Sigmoid colon (tissue), 7 donors: ENCODE results near the gene HIPK4. TPM values are rescaled to one million over a fixed set of nuclear protein-coding genes. Genes with fewer than 3 reads are reported as not detected.
A peak's percentile ranks its signal among the peaks of the same experiment; 100 is the strongest.

Source experiments
- DNase-seq: peaks from one replicate; pipeline ENCODE4 v3.0.0-alpha.2; 2019
- H3K27ac ChIP-seq, 4 donors: fragments of 200-600 bp; sonication (generic); one replicate each; pipeline ENCODE4 v1.5.1; 2016 to 2019; ENCODE audit warnings: mild to moderate bottlenecking in 1 of 4
- H3K27me3 ChIP-seq, 3 donors: fragments of 200-600 bp; sonication (generic); one replicate each; pipeline ENCODE4 v1.5.1; 2019; ENCODE audit warnings: mild to moderate bottlenecking in 1 of 3
- H3K36me3 ChIP-seq, 4 donors: fragments of 200-600 bp; sonication (generic); one replicate each; pipeline ENCODE4 v1.5.1; 2016 to 2019
- H3K4me1 ChIP-seq, 4 donors: fragments of 200-600 bp; sonication (generic); one replicate each; pipeline ENCODE4 v1.5.1; 2017 to 2019
- H3K4me3 ChIP-seq, 4 donors: fragments of 200-600 bp; sonication (generic); one replicate each; pipeline ENCODE4 v1.5.1; 2017 to 2019; ENCODE audit warnings: mild to moderate bottlenecking in 2 of 4, moderate library complexity in 1 of 4
- H3K9me3 ChIP-seq, 4 donors: fragments of 200-600 bp in 3 of 4; sonication (generic) in 3 of 4; one replicate each; pipeline versions ENCODE4 v1.5.1 to v1.6.1; 2013 to 2019
- CTCF ChIP-seq, 4 experiments: fragments of 450-650 bp in 3 of 4; fragments of 200-600 bp in 1 of 4; IDR thresholded peaks; one replicate each; pipeline ENCODE4 v1.5.1; 2016 to 2019; ENCODE audit warnings: antibody characterized with exemption in 4 of 4, mild to moderate bottlenecking in 3 of 4, moderate library complexity in 2 of 4
- EP300 ChIP-seq, 4 donors: sonication (generic); formaldehyde crosslinking; IDR thresholded peaks; one replicate each; pipeline ENCODE4 v1.6.1; 2017; ENCODE audit warnings: antibody characterized with exemption in 4 of 4
- POLR2A ChIP-seq, 2 donors: fragments of 450-650 bp; IDR thresholded peaks; one replicate each; pipeline ENCODE4 v1.6.1; 2016; ENCODE audit warnings: antibody characterized with exemption in 2 of 2, mild to moderate bottlenecking in 2 of 2, moderate library complexity in 2 of 2
- POLR2AphosphoS5 ChIP-seq, 4 donors: sonication (generic); formaldehyde crosslinking; IDR thresholded peaks; one replicate each; pipeline ENCODE4 v1.6.1; 2017; ENCODE audit warnings: antibody characterized with exemption in 4 of 4
- WGBS, 2 donors: extraction: QIAGEN DNeasy Blood & Tissue Kit; methylation state at CpG; one replicate each; pipeline ENCODE4 v1.1.7; 2013; 5-methylcytosine and 5-hydroxymethylcytosine counted together
- intact Hi-C: fragments of 100-400 bp; cut with DNase I; formaldehyde crosslinking; loops from one replicate; pipeline ENCODE4 v1.15.1; 2023
- polyA plus RNA-seq, 3 donors: library from polyadenylated mRNA; stranded (reverse); fragments of 200-250 nt; gene quantifications; one replicate each; pipeline ENCODE4 v1.2.3, GENCODE V29; 2013
- total RNA-seq, 4 donors: library from RNA; depleted of rRNA; stranded (reverse); fragments of >200 nt; gene quantifications; one replicate each; pipeline ENCODE4 v1.1.0, GENCODE V29; 2016
- donor health status: healthy with polysubstance abuse.
- donor health status: Bipolar disorder and iron deficiency.
- donor health status: healthy.

HIPK4 gene
- total and polyA plus RNA-seq, 7 donors = 0.06 to 0.36 (median 0.14) TPM; not detected in 4

GRCh38 chr19:40425450-40426287, 35.7 kb upstream of the HIPK4 start, which contains the start of gene SERTAD1:
Gene SERTAD1, minus strand, starts transcription at chr19:40425992. Its CDS starts 2,446 bp downstream, at chr19:40423546.
- no peak for TF ChIP-seq EP300 (IDR thresholded peaks at IDR 0.05)
- peak; percentile 64 to 93 (median 88) for TF ChIP-seq CTCF (IDR thresholded peaks at IDR 0.05)
- TF ChIP-seq POLR2AphosphoS5 (IDR thresholded peaks at IDR 0.05) = peak; percentile 98 to 99 (median 99)
- TF ChIP-seq POLR2A (IDR thresholded peaks at IDR 0.05) = peak; percentile 94 to 98
- Histone ChIP-seq H3K4me1 (peaks cover 0 to 47% (median 37%) of the 10 kb centered on the region in 4 donors), H3K27me3 (no peaks in the 10 kb centered on the region), H3K9me3 (no peaks in the 10 kb centered on the region), H3K36me3 (peaks cover 6 to 12% (median 9%) of the 10 kb centered on the region in 4 donors), H3K27ac (peak within 1 kb of the TSS; percentile 95 to 100 (median 99)), H3K4me3 (peak within 1 kb of the TSS; percentile 61 to 98 (median 86))
- intact Hi-C loops = loop anchor here (1.0 to 10.0 kb wide), 2 partner anchors 18 to 141 kb away; partner anchors contain the start of gene AKT2
- 0% methylated on average over 75 of the region's 75 CpGs for WGBS, 2 donors
- peak; percentile 100 for DNase-seq

- intact Hi-C loops = loop anchor here (1.0 to 10.0 kb wide), 5 partner anchors 18 to 177 kb away; partner anchors contain the start of genes AKT2, C19orf47, LTBP4 and PLD3
- H3K36me3 ChIP-seq = peaks cover 6 to 12% (median 9%) of the 10 kb centered on the region in 4 donors
- TF ChIP-seq CTCF (IDR thresholded peaks at IDR 0.05) = no peak
- no peak for TF ChIP-seq EP300 (IDR thresholded peaks at IDR 0.05)
- TF ChIP-seq POLR2A (IDR thresholded peaks at IDR 0.05) = no peak
- TF ChIP-seq POLR2AphosphoS5 (IDR thresholded peaks at IDR 0.05) = no peak
- no peaks in the 10 kb centered on the region for H3K27me3 ChIP-seq
- H3K4me1 ChIP-seq = peaks cover 0 to 47% (median 37%) of the 10 kb centered on the region in 4 donors
- 1% methylated on average over 28 of the region's 28 CpGs for WGBS, 2 donors
- H3K9me3 ChIP-seq = no peaks in the 10 kb centered on the region
- H3K27ac ChIP-seq = peak overlapping the region; percentile 95 to 100 (median 99)
- no peak for DNase-seq
- peak overlapping the region; percentile 61 to 98 (median 86) for H3K4me3 ChIP-seq
These were observed 34.9 kb upstream of the HIPK4 start for GRCh38 chr19:40424637-40425449.

GRCh38 chr19:40423938-40424337, 34.0 kb upstream of the HIPK4 start:
- Histone ChIP-seq H3K36me3 (peaks cover 6 to 12% (median 9%) of the 10 kb centered on the region in 4 donors), H3K4me3 (peak overlapping the region in 2 of 4 donors; percentile 74 to 98), H3K4me1 (peaks cover 0 to 47% (median 37%) of the 10 kb centered on the region in 4 donors), H3K27ac (peak overlapping the region; percentile 95 to 100 (median 99)), H3K27me3 (no peaks in the 10 kb centered on the region), H3K9me3 (no peaks in the 10 kb centered on the region)
- 92 to 93% methylated on average over 6 of the region's 6 CpGs for WGBS, 2 donors
- TF ChIP-seq POLR2A (IDR thresholded peaks at IDR 0.05) (no peak), EP300 (IDR thresholded peaks at IDR 0.05) (no peak), CTCF (IDR thresholded peaks at IDR 0.05) (no peak), POLR2AphosphoS5 (IDR thresholded peaks at IDR 0.05) (no peak)
- no peak for DNase-seq
- intact Hi-C loops = loop anchor here (5.0 to 10.0 kb wide), 4 partner anchors 77 to 178 kb away; partner anchors contain the start of genes AKT2, C19orf47, LTBP4 and PLD3

- Histone ChIP-seq H3K9me3 (no peaks in the 10 kb centered on the region), H3K27me3 (no peaks in the 10 kb centered on the region), H3K4me3 (peak overlapping the region in 1 of 4 donors; percentile 12), H3K4me1 (peaks cover 0 to 47% (median 37%) of the 10 kb centered on the region in 4 donors), H3K27ac (peak overlapping the region; percentile 95 to 100 (median 99)), H3K36me3 (peaks cover 6 to 12% (median 9%) of the 10 kb centered on the region in 4 donors)
- TF ChIP-seq POLR2A (IDR thresholded peaks at IDR 0.05) (no peak), POLR2AphosphoS5 (IDR thresholded peaks at IDR 0.05) (no peak), EP300 (IDR thresholded peaks at IDR 0.05) (no peak), CTCF (IDR thresholded peaks at IDR 0.05) (no peak)
- intact Hi-C loops = loop anchor here (5.0 to 10.0 kb wide), 4 partner anchors 76 to 179 kb away; partner anchors contain the start of genes AKT2, C19orf47, LTBP4 and PLD3
- WGBS, 2 donors = 90 to 92% methylated on average over 31 of the region's 31 CpGs
- no peak for DNase-seq
These were observed 33.0 kb upstream of the HIPK4 start for GRCh38 chr19:40422748-40423566.
